ENCODE measurements around the gene NT5DC3.

DNA sequence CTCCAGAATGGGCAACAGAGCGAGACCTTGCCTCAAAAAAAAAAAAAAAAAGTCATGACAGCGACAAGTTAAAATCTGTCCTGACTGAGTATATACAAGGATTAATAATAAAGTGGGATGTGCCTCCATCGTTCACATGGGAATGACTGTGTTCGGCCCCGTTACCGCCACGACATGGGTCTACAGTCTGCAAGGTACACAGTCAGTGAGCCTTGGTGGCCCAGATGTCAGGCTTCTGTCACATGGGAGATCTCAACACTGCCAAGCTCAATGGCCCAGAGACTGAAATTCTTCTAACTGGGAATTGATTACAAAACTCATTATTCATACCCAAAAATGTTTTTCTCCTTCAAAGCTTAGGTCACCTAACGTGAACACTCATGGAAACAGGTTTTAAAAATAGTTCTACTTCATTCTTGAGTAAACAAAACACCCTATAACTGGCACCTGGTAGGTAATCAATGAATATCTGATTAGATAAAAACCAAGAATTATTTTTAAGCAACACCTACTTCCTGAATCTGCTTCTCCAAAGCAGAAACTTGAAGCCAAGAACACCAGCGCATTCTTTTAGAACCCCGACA is 66.0 kb downstream of the NT5DC3 start:
- TF ChIP-seq CTCF (IDR thresholded peaks at IDR 0.05), result no peak
- TF ChIP-seq POLR2A (IDR thresholded peaks at IDR 0.05), result no peak

All from breast epithelium (tissue), 3 donors.